Activated T-helper 1 cell treated with anti-CD3 and anti-CD28 coated beads, Interleukin-2, amount 50 U/mL, for 16 hours (primary cell): ENCODE data around the gene PHF12.

ENCODE experiments used
- DNase-seq, 2 donors: peaks; one replicate each; pipeline ENCODE4 v3.0.0-alpha.2; 2020; ENCODE audit warnings: low read depth in 1 of 2, low spot score in 1 of 2

PHF12 gene

DNA sequence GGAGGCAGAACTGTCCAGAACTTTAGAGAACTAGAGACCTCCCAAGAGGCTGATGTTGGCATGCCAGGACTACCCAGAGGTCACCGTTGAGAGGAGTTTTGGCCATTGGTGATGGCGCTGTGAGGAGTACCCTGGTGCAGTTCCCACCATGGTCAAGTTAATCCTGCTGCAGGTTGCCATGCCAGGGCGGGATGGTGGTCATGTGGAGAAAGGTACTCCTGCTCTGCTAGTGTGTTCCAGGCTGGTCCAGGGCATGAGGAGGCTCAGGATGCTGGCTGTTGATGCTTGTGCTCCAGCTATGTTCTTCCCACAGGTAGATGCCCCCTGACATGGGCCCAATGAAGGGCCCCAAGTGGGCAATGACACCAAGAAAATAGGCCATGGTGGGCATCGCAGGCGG is 4.1 kb upstream of the PHF12 start:
- DNase-seq: no peak

DNA sequence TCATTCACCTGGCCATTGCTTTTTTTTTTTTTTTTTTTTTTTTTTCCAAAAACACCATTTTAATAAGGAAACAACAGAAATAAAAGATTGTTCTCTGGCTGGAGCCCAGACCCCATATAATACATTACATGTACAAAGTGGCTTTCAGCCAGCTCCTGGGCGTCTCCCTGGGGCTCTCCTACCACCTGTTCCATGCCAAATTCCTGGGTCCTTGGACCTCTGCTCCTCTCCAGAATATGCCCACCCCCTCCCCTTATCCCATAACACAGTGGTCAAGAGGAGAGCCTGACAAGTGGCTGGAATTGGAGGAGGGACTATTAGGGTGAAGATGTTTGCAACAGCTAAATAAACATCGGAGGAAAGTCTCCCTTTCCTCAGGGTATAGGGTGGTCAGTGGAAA is 3.6 kb upstream of the PHF12 start:
- DNase-seq: no peak

DNA sequence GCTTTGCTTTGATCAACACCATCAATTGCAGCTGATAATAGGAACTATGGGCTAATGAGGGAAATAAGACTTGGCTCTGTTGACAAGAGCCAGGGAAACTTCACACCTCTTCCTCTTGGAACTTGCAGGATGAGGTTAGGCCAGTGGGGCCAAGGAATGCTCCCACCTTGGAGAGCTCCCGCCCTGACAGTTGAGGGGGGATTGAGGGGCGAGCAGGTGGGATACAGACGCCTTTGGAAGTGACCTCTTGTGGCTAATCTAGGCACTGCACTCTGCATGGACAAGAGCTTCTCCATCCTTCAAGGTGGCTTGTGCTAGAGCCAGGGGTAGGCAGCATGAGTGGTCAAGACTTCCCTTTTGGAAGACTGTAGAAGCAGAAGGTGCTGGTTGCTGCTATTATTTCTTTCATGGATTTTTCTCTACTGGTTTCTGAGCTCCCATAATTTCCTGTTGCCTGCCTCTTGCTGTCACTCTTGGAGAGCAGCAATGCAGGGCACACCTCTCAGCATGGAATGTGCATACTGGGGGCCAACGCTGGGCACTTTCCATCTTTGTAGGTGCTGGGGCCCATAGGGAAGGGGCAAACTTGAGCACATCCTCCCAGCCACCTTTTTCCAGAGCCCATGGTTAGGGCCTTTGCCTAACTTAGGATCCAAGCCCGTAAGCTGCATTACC is 2.3 kb upstream of the PHF12 start:
- DNase-seq: peak in 1 of 2 donors; percentile 15

DNA sequence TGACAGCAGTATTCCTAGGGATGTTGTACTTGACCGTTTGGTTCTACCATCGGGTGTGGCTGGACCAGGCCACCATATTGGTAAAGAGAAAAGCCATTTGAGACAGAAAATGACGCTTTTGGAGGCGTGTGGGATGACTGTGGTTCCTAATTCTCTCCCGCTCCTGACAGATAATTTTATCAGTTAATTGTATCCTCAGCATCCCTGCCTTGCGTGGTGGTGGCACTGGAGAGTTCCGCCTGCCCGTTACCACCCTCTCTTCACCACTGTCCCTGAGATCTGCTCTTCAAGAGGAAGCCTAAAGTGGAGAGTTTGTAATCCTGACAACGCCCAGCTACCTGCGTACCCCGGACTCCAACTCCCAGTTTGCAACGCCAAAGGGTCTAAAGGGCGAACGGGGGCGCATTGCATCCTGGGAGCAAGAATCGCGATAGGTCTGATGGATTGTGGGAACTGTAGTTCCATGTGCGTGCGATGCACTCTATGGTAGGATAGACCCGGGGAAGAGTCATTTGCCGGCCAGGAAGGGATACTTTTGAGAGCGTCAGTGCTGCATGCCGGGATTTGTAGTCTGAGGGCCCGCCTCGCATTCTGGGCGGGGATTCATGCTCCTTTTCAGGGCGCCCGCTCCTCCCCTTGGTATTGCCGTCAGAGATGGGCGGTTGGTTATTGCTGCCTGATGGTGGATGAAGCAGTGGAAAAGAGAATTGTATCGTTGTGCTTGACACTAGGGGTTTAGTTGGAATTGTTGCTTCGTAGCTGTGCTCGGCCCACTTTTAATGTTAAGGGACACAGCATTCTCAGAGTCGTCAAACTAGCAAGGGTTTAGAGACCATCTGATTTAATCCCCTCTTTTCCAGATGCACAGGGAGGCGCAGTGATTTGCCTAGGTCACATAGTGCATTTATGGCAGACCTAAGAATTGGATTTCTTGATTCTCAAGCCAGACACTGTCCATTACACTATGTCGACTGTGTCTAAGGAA is 965 bp upstream of the PHF12 start:
- peak; percentile 89 to 90 for DNase-seq

DNA sequence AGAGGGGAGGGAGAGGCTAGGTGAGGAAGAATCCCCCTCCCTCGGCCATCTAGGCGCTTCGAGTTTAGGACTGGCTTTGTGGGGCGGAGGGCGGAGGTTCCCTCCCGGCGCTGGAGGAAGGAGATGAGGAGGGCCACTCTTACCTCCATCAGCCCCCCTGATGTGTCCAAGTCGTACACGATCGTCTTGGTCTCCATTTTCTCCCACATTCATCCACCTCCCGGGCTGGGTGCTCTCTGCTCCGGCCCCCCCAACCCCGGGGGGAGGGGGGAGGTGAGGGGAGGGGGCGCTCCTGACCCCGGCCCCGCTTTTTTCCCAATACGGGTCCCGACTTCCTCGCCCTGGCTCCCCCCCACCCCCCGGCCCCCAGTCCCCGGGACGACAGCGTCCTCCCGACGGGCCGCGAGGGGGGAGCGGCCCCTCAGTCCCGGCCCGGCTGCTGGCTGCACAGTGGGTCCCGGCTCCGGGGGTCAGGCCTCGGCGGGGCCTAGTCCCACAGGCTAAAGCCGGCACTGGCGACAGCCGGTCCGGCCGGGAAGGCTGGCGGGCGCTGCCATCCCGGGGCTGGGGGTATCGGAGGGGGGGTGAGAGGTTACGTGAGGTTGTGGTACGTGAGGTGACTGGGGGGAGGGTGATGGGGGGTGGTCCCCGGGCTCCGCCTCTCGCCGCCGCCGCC is 428 bp downstream of the PHF12 start:
- DNase-seq: no peak

DNA sequence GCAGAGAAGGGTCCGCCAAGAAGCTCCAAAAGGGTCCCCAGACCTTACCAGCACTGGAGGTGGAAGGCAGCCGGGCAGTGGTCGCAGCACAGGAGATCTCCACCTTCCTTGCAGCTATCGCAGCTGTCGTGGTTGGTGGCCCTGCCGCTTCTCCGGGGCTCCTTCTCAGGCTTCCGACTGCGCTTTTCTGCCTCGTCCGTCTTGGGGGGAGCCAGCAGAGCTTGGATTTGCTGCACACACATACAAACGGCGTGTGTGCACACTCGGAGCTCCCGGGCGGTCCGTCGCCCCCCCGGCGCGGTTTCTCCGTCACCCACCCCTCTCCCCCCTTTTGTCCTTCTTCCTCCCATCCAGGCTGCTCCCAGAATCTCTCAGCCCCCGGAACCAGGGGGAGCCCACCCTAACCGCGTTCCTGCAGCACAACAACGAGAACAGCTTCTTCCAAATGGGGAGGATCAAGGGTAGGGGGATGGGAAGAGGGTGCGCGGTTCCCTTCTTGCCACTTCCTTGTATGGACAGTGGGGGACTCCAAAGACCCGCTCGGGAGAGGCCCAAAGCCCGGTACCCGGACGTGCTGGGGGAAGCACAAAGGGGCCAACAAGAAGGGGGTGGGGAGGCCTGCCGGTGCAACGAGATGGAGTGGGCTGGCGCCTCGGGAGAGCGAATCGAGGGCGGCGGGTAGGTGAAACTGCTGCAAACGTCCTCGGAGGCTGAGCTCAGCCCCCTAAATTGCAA is 1.1 kb downstream of the PHF12 start:
- DNase-seq: peak; percentile 27 to 37

DNA sequence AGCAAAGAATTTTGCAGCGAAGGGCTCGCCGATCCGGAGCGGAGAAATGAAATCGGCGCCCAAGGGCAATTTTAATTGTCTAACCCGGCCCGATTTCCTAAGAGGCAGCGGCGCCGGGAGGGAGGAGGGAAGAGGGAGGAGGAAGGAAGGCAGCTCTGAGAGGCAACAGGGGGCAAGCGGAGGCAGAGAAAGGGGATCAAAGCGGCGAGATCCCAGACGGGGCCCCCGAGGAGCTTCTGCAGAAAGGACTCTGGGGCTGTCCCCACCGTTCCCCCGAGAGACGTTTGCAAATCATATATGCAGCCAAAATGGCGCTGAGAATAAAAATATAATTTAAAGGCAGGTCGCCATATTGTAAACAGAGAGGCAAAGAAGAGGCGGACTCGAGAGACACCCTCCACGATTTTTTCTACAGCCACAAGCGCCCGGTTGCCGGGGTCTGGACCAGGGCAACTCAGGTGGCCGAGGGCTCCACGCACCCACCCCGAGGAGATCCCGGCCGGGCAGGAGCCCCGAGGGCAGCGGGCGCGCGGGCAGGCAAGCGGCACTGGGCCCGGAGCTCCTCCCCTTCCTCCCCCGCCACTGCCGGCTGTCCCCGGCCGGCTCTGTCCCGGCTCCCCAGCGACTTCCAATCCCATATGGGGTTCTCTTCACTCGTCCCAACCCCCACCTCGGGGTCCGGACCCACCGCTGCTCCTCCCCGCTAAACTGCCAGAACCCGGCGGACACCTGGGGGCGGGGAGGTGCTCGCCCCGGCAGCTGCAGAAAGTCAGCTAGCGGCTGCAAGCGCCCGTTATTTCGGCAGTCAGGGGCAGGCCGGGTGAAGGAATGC is 1.9 kb downstream of the PHF12 start:
- DNase-seq: peak in 1 of 2 donors; percentile 37

DNA sequence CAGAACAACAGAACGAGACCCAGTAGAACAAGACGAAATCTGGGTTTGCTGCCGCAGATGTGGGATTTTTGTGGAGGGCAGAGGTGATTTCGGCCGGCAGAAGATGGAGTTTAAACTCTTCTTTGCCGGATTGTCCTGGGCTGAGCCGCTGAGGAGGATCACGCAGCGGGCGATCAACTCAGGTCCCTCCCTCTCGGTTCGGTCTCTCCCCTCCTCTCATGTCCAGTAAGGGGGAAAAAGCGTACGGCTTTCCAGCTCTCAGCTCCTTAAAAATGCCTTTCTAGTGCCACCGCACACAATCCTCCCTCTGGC is 2.5 kb downstream of the PHF12 start:
- DNase-seq: no peak

DNA sequence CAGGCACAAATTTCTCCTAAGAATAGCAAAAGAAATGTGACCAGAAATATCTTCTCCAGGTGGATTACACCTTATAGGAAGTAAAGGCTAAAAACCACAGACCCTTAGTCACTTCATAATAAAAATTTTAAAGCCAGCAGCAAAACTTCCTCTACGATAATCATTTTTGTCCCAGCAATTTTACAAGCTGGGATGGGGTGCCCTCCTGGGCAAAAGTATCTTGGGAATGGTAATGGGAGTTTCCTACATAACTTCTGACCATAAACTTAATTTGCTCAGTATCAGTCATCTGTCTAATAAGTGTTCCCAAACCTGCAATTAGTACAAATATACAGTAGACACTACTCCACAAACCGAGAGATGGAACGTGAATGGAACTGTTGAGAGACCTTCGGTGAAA is 3.0 kb downstream of the PHF12 start:
- DNase-seq: no peak

DNA sequence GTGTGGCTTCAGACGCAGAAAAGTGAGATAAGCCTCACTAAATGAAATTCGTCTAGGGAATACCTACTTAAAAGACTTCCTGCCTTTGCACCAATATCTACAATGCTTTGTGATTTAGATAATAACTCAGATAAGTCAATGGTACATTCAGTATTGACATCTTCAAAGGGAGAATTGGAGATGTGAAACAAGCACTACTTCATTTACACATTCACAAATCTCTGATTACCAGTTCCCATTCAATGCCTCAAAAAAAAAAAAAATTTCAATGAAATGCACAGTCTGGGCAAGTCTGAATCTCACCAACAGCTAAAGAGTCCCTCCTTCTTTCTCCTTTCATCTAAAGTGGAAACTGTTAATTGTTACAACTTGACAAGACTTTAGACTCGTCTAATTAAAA is 3.7 kb downstream of the PHF12 start:
- DNase-seq: no peak

DNA sequence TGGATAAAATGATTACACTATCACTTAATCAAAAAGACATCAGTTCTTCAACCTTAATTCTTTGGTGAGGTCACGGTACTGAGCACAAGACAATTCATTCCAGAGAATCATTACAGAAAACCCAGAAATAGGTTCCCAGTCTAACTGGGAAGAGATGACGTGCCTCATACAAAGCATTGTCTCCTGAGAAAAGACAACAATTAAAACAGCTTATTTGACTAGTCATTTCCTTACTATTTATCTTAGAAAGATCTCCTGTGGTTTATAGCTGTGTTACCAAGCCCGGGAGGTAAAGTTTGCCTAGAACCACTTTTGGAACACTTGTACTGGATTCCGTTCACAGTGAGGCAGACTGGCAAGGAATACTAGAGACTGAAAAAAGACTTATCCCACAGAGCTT is 5.1 kb downstream of the PHF12 start:
- no peak for DNase-seq

DNA sequence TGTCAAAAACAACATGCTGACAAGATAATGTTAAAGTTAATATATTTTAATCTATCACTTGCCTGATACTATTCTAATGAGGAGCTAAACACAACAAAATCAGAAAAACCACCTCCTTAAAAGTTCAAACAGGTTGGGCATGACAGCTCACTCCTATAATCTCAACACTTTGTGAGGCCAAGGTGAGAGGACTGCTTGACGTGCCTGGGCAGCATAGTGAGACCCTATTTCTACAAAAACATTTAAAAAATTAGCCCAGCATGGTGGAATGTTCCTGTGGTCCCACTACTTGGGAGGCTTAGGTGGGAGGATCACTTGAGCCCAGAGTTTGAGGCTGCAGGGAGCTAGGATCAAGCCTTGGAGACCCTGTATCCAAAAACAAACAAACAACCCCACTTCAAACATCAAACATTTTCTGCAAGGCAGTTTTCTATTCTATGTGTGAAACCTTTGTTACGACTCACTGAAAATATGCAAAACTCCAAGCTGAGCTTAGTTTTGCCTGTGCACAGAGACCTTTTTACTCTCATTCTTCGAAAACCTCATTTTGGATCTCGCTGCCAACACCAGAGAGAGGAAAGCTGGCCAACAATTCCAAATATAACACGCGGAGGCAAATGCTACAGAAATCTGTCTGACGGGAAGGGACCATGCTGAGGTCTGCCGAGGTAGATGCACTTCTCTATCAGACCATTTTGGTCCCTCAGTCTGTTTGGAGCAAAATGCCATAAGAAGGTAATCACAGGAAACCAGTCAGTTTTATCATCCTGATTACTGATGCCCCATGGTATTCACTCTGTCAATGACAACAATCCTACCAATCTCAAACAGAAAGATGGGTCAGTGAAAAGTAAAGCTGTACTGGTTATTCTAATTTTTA is 6.2 kb downstream of the PHF12 start:
- no peak for DNase-seq

DNA sequence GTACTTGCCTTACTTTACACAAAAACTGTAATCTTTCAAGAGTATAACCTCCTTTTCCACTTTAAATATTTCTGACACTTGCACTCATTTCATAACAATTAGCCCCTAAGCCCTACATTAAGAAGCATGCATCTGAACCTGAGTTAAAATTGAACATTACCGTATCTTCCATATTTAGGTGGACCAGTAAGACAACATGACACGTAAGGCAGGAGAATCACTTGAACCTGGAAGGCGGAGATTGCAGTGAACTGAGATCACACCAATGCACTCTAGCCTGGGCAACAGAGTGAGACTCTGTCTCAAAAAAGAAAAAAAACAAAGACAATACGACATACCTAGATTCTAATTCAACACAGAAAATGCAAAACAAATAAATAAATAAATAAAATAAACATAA is 7.0 kb downstream of the PHF12 start:
- DNase-seq: no peak

DNA sequence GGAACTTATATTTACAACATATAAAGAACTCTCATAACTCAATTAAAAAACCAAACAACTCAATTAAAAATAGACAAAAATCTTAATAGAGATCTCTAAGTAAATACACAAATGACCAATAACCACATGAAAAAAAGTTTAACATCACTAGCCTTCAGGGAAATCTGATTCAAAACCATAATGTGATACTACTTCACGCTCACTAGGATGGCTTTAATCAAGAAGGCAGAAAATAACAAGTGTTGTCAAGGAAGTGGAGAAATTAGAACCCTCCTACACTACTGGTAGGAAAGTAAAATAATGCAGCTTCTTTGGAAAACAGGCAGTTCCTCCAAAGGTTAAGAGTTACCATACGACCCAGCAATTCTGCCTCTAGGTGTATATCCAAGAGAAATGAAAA is 8.4 kb downstream of the PHF12 start:
- DNase-seq: no peak

DNA sequence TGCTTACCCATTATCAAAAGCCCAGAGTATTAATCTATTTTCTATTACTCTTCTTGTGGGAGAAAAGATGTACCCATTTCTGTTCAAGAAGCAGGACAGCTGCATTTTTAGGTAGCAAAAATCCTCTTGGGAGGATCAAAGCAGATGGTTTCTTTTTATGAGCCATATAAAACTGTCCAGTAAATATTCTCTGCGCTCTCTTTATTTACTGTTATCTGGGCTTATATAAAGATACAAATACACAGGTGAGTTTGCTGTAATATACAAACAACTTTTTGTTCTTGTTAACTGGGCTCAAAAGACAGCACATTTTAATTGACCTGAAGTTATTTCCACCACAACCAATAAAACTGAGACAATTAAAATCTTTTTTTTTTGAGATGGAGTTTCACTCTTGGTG is 10.1 kb downstream of the PHF12 start:
- no peak for DNase-seq

DNA sequence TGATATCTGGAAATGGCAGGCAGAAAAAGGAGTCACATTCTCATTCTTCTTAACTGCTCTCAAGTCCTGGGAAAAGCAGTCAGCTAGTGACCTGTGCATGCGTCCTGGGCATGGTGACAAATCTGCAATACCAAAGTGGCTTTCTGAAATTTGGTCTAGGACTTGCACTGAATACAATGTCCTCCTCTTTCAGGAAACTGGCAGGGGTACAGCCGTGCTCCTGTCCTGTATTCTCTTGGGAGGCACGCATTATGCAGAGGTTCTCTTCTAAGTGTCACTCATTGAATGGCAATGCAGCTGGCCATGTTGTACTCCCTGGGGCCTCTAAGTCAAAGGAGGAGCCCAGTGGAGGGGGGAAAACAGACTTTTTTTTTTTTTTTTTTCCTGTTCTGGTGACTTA is 10.6 kb downstream of the PHF12 start:
- no peak for DNase-seq

DNA sequence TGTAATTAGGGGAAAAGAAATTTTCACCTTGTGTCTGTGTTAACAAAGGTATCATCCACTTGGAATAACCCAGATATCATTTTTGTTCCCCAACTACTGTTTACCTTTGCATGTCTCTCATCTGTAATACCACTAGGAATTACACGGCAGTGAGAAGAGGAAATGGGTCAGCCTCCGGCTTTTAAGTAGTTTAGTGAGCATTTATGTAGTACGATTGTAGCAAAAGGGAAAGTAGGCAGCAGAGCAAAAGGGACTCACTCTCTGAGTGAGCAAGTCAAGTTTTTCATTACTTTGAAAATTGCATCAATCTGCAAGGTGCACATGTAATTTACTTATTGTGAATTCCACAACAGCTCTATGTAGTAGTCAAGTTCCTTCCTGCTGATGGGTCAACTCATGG is 11.2 kb downstream of the PHF12 start:
- DNase-seq: no peak

DNA sequence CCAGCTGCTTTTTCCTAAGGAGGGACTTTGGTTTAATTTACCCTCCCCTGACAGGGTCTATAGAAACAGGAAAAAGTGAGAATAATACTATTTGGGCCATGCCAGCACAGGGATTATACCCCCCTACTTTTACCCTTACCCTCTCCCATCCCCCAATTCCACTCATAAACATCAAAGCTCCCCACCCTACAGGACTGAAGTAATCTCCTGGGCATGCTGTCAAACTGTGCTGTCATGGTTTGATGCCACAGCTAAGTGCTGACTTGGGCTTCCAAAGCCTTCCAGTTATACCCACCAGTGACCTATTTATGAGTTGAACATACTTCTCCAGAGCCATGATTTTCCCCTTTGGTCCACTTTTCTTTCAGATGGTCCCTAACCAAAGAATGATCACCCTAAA is 12.8 kb downstream of the PHF12 start:
- no peak for DNase-seq

DNA sequence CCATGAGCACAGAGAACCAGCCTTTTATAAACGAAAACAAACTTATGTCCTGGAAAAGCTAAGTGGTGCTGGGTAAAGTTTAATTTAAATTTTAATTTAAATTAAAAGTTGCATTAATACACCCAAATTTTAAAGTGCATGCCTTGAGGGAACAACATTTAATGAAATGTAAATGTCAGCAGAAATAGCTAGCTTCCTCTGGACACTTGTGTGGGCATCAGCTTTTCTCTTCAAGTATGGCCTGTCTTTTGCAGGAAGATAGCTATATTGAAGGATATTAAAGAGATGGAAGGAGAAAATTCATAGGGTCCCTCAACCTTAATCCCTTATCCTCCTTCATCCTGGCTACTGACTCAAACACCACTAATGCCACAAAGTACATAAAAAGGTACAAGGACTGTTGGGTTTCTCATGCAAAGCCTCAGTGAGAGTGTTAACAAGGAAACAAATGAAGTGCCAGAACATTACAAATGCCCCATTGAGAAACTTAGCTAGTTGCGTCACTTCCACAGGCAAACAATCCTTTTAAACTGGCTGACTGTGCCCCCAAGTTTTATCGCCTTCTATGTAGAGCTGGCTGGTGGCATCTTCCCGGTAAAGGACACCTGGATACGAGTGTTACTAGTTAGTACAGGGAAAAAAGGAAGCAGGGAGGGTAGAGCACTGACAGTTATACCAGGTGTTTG is 14.1 kb downstream of the PHF12 start:
- DNase-seq: no peak
